GM21515 (cell line): ENCODE data around the gene HTD2.

Experiments
- ATAC-seq: cut with Tn5 transposase; IDR thresholded peaks from one replicate; pipeline ENCODE4 v1.9.1; 2021; ENCODE audit not compliant: unreplicated experiment

The HTD2 gene

GRCh38 chr3:58291671-58292338 is 14.5 kb upstream of the HTD2 start:
- no peak for ATAC-seq

DNA sequence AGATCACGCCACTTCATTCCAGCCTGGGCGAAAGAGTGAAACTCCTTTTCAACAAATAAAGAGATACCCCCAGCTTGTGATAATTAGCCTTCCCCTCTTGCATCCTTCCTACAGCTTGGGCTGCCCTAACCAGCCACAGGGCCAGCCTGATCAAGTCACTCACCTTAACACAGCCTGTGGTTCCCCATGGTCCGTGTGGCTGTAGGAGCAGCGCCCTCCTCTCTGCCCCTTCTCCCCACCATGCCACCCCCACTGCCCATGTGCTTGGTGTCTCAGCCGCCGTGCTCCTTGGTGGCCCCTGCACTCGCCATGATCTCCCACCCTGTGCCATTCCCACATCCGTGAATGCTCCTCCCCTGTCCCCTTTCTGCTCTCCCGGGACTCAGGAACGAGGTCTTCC is 13.5 kb upstream of the HTD2 start:
- no peak for ATAC-seq

DNA sequence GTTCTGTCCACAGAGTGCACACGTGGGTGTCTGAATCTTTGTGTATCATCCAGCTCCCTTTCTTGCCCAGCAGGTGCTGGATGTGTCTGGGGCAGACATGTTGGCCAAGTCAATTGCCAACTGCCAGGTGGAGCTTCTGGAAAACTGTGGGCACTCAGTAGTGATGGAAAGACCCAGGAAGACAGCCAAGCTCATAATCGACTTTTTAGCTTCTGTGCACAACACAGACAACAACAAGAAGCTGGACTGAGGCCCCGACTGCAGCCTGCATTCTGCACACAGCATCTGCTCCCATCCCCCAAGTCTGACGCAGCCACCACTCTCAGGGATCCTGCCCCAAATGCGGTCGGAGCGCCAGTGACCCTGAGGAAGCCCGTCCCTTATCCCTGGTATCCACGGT is 12.8 kb upstream of the HTD2 start:
- no peak for ATAC-seq

DNA sequence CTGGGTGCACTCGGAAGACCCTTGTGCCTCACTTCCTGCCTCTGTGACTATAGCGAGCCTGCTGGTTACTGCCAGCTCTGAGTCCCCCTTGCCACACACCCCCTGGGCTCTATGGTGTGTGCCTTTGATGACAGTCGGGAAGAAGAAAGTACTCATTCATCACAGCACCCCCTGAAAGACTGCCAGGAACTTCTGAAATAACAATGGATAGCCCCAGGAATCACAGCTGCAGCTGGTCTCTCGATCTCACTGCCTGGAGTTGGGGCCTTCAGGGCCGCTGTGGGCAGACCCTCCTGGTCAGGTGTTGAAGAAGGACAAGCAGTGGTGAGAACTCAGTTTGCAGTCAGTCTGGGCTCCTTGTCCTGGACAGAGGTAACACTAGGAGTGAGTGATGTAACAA is 10.1 kb upstream of the HTD2 start:
- no peak for ATAC-seq

- ATAC-seq: no peak
Observed at GRCh38 chr3:58296843-58297242, 9.5 kb upstream of the HTD2 start.

DNA sequence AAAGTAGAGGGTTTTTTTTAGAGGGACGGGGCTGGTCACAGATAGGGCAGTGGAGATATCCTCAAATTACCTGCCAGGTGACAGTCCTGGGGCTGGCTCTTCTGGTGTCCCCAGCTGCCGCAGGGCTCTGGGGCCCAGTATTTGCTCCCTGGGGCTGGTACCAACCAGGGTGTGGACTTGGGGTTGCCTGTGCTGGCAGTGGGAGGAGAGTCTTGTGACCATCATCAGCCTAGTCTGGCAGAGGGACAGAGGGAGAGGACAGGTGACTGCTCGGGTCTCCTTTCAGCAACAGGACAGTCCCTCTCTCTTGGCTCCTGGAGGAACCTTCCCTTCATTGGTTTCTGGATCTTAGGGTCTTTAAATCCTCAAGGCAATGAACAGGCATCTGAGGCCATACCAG is 8.1 kb upstream of the HTD2 start:
- no peak for ATAC-seq

- ATAC-seq: no peak
Observed at GRCh38 chr3:58299075-58299474, 7.2 kb upstream of the HTD2 start.

- ATAC-seq: no peak
Observed at GRCh38 chr3:58299839-58300516, 6.3 kb upstream of the HTD2 start.

- ATAC-seq: no peak
Observed at GRCh38 chr3:58307639-58308215, 1.4 kb downstream of the HTD2 start.

DNA sequence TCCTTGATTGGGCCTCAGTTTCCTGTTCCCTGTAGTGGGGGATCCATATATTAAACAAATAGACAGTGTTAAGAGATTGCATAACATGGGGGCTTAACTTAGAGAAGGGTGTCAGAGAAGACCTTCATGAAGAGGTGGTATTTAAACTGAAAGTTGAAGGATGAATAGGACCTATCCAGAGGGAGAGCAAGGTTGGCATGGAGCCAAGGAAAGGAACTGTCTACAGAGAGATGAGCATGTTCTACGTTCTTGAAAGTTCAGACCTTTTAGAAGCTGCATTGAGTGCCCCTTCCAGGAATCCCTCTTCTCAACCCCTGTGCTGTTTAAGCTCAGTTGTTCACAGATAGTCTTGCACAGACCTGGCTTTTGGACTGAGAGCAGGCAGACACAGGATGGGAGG is 2.4 kb downstream of the HTD2 start:
- ATAC-seq: no peak

GRCh38 chr3:58317811-58318210 is 11.5 kb downstream of the HTD2 start:
- ATAC-seq: no peak

- ATAC-seq: no peak
Observed at GRCh38 chr3:58321791-58322190, 15.5 kb downstream of the HTD2 start.

DNA sequence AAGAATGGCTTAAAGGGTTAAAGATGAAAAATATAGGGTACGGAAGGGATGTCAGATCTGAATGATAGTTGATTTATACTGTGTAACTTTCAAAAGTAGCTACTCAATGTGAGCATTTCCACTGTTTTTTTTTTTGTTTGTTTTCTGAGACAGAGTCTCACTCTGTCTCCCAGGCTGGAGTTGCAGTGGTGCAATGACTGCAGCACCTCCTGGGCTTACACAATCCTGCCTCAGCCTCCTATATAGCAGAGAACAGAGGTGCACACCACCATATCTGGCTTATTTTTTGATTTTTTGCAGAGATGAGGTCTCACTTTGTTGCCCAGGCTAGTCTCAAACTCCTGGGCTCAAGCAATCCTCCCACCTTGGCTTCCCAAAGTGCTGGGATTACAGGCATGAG is 16.5 kb downstream of the HTD2 start:
- ATAC-seq: no peak

GRCh38 chr3:58323529-58324390 is 17.4 kb downstream of the HTD2 start:
- ATAC-seq: no peak

- ATAC-seq: no peak
Observed at GRCh38 chr3:58324391-58325390, 18.4 kb downstream of the HTD2 start.

GRCh38 chr3:58325525-58325992 is 19.2 kb downstream of the HTD2 start:
- no peak for ATAC-seq

GRCh38 chr3:58326267-58326900 is 20.1 kb downstream of the HTD2 start:
- ATAC-seq: no peak

DNA sequence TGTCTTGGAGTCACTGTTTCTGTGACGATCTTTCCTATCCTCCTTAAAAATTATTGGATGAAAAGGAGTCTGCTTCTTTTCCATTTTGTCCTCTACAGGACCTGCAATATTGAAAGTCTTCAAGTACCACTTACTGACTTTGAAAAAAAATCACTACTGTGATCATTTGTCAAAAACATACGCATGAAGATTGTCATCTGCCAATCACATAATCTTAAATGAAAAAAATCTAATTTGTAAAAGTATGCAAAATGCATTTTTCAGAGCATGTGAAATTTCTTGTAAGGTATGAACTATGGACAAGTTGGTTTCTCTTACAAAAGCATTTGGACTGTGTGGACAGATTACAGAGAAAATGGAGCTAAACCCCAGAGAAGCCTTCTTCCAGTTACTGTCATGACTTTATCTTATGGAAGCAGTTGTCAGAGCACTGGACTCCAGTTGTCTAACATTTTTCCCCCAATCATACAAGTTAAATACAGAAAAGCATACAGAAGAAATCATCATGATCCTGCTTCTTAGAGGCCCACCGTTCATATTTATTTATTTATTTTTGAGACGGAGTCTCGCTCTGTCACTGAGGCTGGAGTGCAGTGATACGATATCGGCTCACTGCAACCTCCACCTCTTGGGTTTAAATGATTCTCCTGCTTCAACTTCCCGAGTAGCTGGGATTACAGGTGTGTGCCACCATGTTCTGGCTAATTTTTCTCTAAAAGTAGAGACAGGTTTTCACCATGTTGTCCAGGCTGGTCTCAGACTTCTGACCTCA is 23.0 kb downstream of the HTD2 start:
- ATAC-seq: no peak

DNA sequence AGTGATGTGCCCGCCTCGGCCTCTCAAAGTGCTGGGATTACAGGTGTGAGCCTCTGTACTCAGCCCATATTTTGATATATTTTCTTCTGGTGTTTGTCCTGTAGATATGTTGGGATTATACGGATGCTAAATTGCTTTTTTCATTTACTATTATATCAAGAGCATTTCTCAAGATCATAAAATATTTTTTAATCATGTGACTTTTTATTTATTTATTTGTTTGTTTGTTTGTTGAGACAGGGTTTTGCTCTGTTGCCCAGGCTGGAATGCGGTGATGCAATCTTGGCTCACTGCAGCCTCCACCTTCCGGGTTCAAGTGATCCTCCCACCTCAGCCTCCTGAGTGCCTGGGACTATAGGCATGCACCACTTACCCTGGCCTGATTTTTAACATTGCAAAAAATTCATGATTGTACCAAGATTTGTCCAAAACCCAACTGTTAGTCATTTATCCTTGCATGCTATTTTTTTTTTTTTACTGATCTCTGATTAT is 23.6 kb downstream of the HTD2 start:
- ATAC-seq: no peak
